A549 (cell line): Measurements from ENCODE around the gene SWSAP1.

Experiments used
- BHLHE40 ChIP-seq: IDR thresholded peaks from 2 replicates; pipeline ENCODE4 v1.6.1; 2012; ENCODE audit warnings: low read depth, low read length, inconsistent platforms
- CEBPB ChIP-seq, 2 experiments: fragments of >200 bp in 1 of 2; sonication (Bioruptor Twin) in 1 of 2; formaldehyde crosslinking in 1 of 2; IDR thresholded peaks; 2 replicates each; pipeline ENCODE4 v1.6.1; 2012 to 2016
- CHD4 ChIP-seq: fragments of 200-600 bp; sonication (generic); IDR thresholded peaks from 2 replicates; pipeline ENCODE4 v1.6.1; 2016; ENCODE audit warnings: antibody characterized with exemption, mild to moderate bottlenecking, borderline replicate concordance
- CTCF ChIP-seq: fragments of >200 bp; sonication (Bioruptor Twin); formaldehyde crosslinking; IDR thresholded peaks from 3 replicates; pipeline ENCODE4 v1.5.1; 2016
- EHMT2 ChIP-seq: fragments of 200-600 bp; sonication (generic); IDR thresholded peaks from 2 replicates; pipeline ENCODE4 v1.6.1; 2016; ENCODE audit warnings: antibody characterized with exemption, low read depth, mild to moderate bottlenecking, moderate library complexity
- EP300 ChIP-seq, 2 experiments: fragments of >200 bp; sonication (Bioruptor Twin); formaldehyde crosslinking; IDR thresholded peaks; 2 replicates in 1 of 2; 3 replicates in 1 of 2; pipeline ENCODE4 v1.6.1; 2016 to 2017
- KDM1A ChIP-seq: fragments of 200-600 bp; sonication (generic); IDR thresholded peaks from 2 replicates; pipeline ENCODE4 v1.6.1; 2016; ENCODE audit warnings: low read depth, mild to moderate bottlenecking
- KDM5A ChIP-seq: fragments of 200-600 bp; sonication (generic); IDR thresholded peaks from 2 replicates; pipeline ENCODE4 v1.6.1; 2016; ENCODE audit warnings: antibody characterized with exemption, mild to moderate bottlenecking
- MYC ChIP-seq: IDR thresholded peaks from 2 replicates; pipeline ENCODE4 v1.6.1; 2012; ENCODE audit warnings: mild to moderate bottlenecking, inconsistent platforms, low read length, improper control_type of control experiment, borderline replicate concordance
- POLR2A ChIP-seq: IDR thresholded peaks from 2 replicates; pipeline ENCODE4 v1.6.1; 2012; ENCODE audit warnings: mild to moderate bottlenecking, low read length
- RAD21 ChIP-seq, 2 experiments: fragments of >200 bp in 1 of 2; sonication (Bioruptor Twin) in 1 of 2; formaldehyde crosslinking in 1 of 2; IDR thresholded peaks in 1 of 2; conservative IDR thresholded peaks in 1 of 2; 2 replicates in 1 of 2; 3 replicates in 1 of 2; pipeline ENCODE4 v1.6.1; 2012 to 2018; ENCODE audit warnings: inconsistent platforms in 1 of 2
- REST ChIP-seq: fragments of 200-600 bp; sonication (generic); IDR thresholded peaks from 2 replicates; pipeline ENCODE4 v1.6.1; 2016; ENCODE audit warnings: antibody characterized with exemption, mild to moderate bottlenecking, moderate library complexity
- RFX5 ChIP-seq: fragments of 450-650 bp; IDR thresholded peaks from 2 replicates; pipeline ENCODE4 v1.7.1; 2014; ENCODE audit warnings: antibody characterized with exemption, mild to moderate bottlenecking, moderate library complexity
- TP53 ChIP-seq: fragments of 250-450 bp; sonication (Bioruptor Pico); IDR thresholded peaks from 2 replicates; pipeline ENCODE4 v1.5.0; 2021; ENCODE audit warnings: mild to moderate bottlenecking, moderate library complexity

GRCh38 chr19:11330127-11330526, 44.3 kb upstream of the SWSAP1 start:
- no peak for TF ChIP-seq CTCF
- TF ChIP-seq RAD21 (conservative IDR thresholded peaks at IDR 0.05 in 1 of 2, IDR thresholded peaks at IDR 0.05 in 1 of 2) = no peak
- TF ChIP-seq EP300 (IDR thresholded peaks at IDR 0.05) = no peak
- TF ChIP-seq BHLHE40 = no peak
- TF ChIP-seq MYC = no peak
- TF ChIP-seq POLR2A = no peak
- TF ChIP-seq RFX5 = no peak
- no peak for TF ChIP-seq CEBPB (IDR thresholded peaks at IDR 0.05)
- no peak for TF ChIP-seq CHD4
- no peak for TF ChIP-seq EHMT2
- TF ChIP-seq KDM1A = no peak
- no peak for TF ChIP-seq REST
- TF ChIP-seq KDM5A = no peak
- no peak for TF ChIP-seq TP53 (CRISPR knock-in tag)
